HFF-Myc (cell line): Measurements from ENCODE around the gene CYP20A1.
"Not testable (repeated sequence)": the region's sequence is repeated elsewhere in the genome, so short reads cannot be mapped to it uniquely, and the experiment has no call there.

ENCODE experiments used
- DNase-seq: peaks from one replicate; pipeline ENCODE4 v3.0.0-alpha.2; 2011; ENCODE audit warnings: low read depth; ENCODE audit errors: extremely low read depth
- H3K4me3 ChIP-seq: replicated peaks from 2 replicates; pipeline ENCODE4 v1.5.1; 2011; ENCODE audit warnings: low read depth, mild to moderate bottlenecking, control low read depth, low read length
- CTCF ChIP-seq: IDR thresholded peaks from 2 replicates; pipeline ENCODE4 v1.5.1; 2012; ENCODE audit warnings: mild to moderate bottlenecking, low read depth, low read length, control low read depth; ENCODE audit errors: missing control alignments

The CYP20A1 gene

GRCh38 chr2:203328760-203329540, 90.1 kb downstream of the CYP20A1 start:
- no peak for TF ChIP-seq CTCF
- DNase-seq: no peak
- peak overlapping the region; percentile 66 for H3K4me3 ChIP-seq

GRCh38 chr2:203330434-203330833, 91.6 kb downstream of the CYP20A1 start:
- H3K4me3 ChIP-seq: peak overlapping the region; percentile 66
- no peak for TF ChIP-seq CTCF
- DNase-seq: no peak

- no peak for TF ChIP-seq CTCF
- H3K4me3 ChIP-seq: no peak overlapping the region
- DNase-seq: no peak
Observed at GRCh38 chr2:203338322-203338721, 99.5 kb downstream of the CYP20A1 start.

- no peak overlapping the region for H3K4me3 ChIP-seq
- no peak for TF ChIP-seq CTCF
- no peak for DNase-seq
Observed at GRCh38 chr2:203340791-203341487, 102.1 kb downstream of the CYP20A1 start.

GRCh38 chr2:203341741-203342310, 103.0 kb downstream of the CYP20A1 start:
- TF ChIP-seq CTCF: no peak
- H3K4me3 ChIP-seq: no peak overlapping the region
- DNase-seq: no peak

GRCh38 chr2:203342374-203342773, 103.6 kb downstream of the CYP20A1 start:
- not testable (repeated sequence) for DNase-seq, H3K4me3 ChIP-seq

GRCh38 chr2:203344667-203345066, 105.8 kb downstream of the CYP20A1 start:
- TF ChIP-seq CTCF: no peak
- H3K4me3 ChIP-seq: no peak overlapping the region
- no peak for DNase-seq
